HepG2 (cell line): Measurements from ENCODE around the gene LOXL3. TPM values are rescaled to one million over a fixed set of nuclear protein-coding genes. Genes with fewer than 3 reads are reported as not detected.

Experiments used
- AHR ChIP-seq: IDR thresholded peaks from 2 replicates; pipeline ENCODE4 v1.6.1; 2018; ENCODE audit warnings: missing genetic modification reagents, missing compliant biosample characterization
- ATF4 ChIP-seq, 2 experiments: fragments of 450-650 bp in 1 of 2; sonication (generic) in 1 of 2; formaldehyde crosslinking; IDR thresholded peaks; 2 replicates each; pipeline versions ENCODE4 v1.5.0 to v1.8.0; 2020 to 2022; ENCODE audit warnings: mild to moderate bottlenecking in 1 of 2, missing genetic modification reagents in 1 of 2
- BORCS8-MEF2B ChIP-seq: sonication (generic); formaldehyde crosslinking; IDR thresholded peaks from 2 replicates; pipeline ENCODE4 v1.8.0; 2022; ENCODE audit warnings: mild to moderate bottlenecking, missing genetic modification reagents
- CENPX ChIP-seq: sonication (generic); formaldehyde crosslinking; IDR thresholded peaks from 2 replicates; pipeline ENCODE4 v1.9.0; 2021; ENCODE audit warnings: mild to moderate bottlenecking, missing genetic modification reagents, moderate library complexity
- ETV6 ChIP-seq: sonication (generic); formaldehyde crosslinking; conservative IDR thresholded peaks from 2 replicates; pipeline ENCODE4 v1.4.0; 2020; ENCODE audit warnings: missing genetic modification reagents
- IKZF1 ChIP-seq: fragments of 450-650 bp; IDR thresholded peaks from 2 replicates; pipeline ENCODE4 v1.7.1; 2016
- NR1H2 ChIP-seq: sonication (generic); formaldehyde crosslinking; IDR thresholded peaks from 2 replicates; pipeline ENCODE4 v1.8.1; 2022; ENCODE audit warnings: low read depth, missing genetic modification reagents, borderline replicate concordance
- PLRG1 ChIP-seq: fragments of 450-650 bp; conservative IDR thresholded peaks from 2 replicates; pipeline ENCODE4 v1.6.1; 2016
- RFX1 ChIP-seq: fragments of 450-650 bp; IDR thresholded peaks from 2 replicates; pipeline ENCODE4 v1.6.1; 2017
- ZBTB33 ChIP-seq: sonication (generic); formaldehyde crosslinking; IDR thresholded peaks from 2 replicates; pipeline ENCODE4 v1.4.0; 2020; ENCODE audit warnings: missing genetic modification reagents
- ZBTB42 ChIP-seq: sonication (generic); formaldehyde crosslinking; IDR thresholded peaks from 2 replicates; pipeline ENCODE4 v1.5.0; 2020; ENCODE audit warnings: mild to moderate bottlenecking, missing genetic modification reagents
- ZC3H4 ChIP-seq: sonication (generic); formaldehyde crosslinking; IDR thresholded peaks from 2 replicates; pipeline ENCODE4 v1.4.0; 2020; ENCODE audit warnings: missing genetic modification reagents, borderline replicate concordance
- ZKSCAN8 ChIP-seq: IDR thresholded peaks from 2 replicates; pipeline ENCODE4 v1.6.1; 2016; ENCODE audit warnings: borderline replicate concordance, missing genetic modification reagents, missing compliant biosample characterization
- ZNF496 ChIP-seq: sonication (generic); formaldehyde crosslinking; IDR thresholded peaks from 2 replicates; pipeline ENCODE4 v1.8.1; 2023; ENCODE audit warnings: mild to moderate bottlenecking, moderate library complexity, missing genetic modification reagents; ENCODE audit not compliant: insufficient replicate concordance
- ZNF558 ChIP-seq: sonication (generic); formaldehyde crosslinking; IDR thresholded peaks from 2 replicates; pipeline ENCODE4 v1.9.0; 2022; ENCODE audit warnings: mild to moderate bottlenecking, missing genetic modification reagents, borderline replicate concordance
- ZNF577 ChIP-seq: sonication (generic); formaldehyde crosslinking; IDR thresholded peaks from 2 replicates; pipeline ENCODE4 v1.4.0; 2020; ENCODE audit warnings: mild to moderate bottlenecking, low read depth, missing genetic modification reagents, borderline replicate concordance
- ZNF646 ChIP-seq: sonication (generic); formaldehyde crosslinking; IDR thresholded peaks from 2 replicates; pipeline ENCODE4 v1.9.0; 2021; ENCODE audit warnings: mild to moderate bottlenecking, missing genetic modification reagents
- ZNF747 ChIP-seq: sonication (generic); formaldehyde crosslinking; IDR thresholded peaks from 2 replicates; pipeline ENCODE4 v1.8.1; 2023; ENCODE audit warnings: missing genetic modification reagents, mild to moderate bottlenecking, borderline replicate concordance
- ZNF839 ChIP-seq: sonication (generic); formaldehyde crosslinking; IDR thresholded peaks from 2 replicates; pipeline ENCODE4 v1.4.0; 2020; ENCODE audit warnings: missing genetic modification reagents, mild to moderate bottlenecking, borderline replicate concordance
- ZNF841 ChIP-seq: sonication (generic); formaldehyde crosslinking; IDR thresholded peaks from 2 replicates; pipeline ENCODE4 v1.8.1; 2023; ENCODE audit warnings: missing genetic modification reagents, borderline replicate concordance
- ZNF878 ChIP-seq: sonication (generic); formaldehyde crosslinking; IDR thresholded peaks from 2 replicates; pipeline ENCODE4 v1.8.1; 2023; ENCODE audit warnings: mild to moderate bottlenecking, missing genetic modification reagents, moderate library complexity
- polyA plus RNA-seq, 8 experiments: library from polyadenylated mRNA; depleted of rRNA in 3 of 8; stranded (reverse) in 7 of 8; unstranded in 1 of 8; fragments of >200 nt; fragmentation: Illumina TruSeq in 4 of 8; extraction: Trizol in 4 of 8; gene quantifications; 2 replicates each; pipeline versions ENCODE4 v1.2.1 to v1.2.3, GENCODE V29; 2011 to 2016; ENCODE audit warnings: low read depth in 4 of 8, missing spikeins in 1 of 8, mixed read lengths in 1 of 8; ENCODE audit not compliant: insufficient read depth in 1 of 8
- total RNA-seq, 5 experiments: library from RNA; depleted of rRNA; stranded (reverse); fragments of >200 nt; fragmentation: Illumina TruSeq; extraction: Trizol; gene quantifications; 2 replicates each; pipeline ENCODE4 v1.2.3, GENCODE V29; 2016; ENCODE audit warnings: low read depth in 1 of 5

The LOXL3 gene
- total and polyA plus RNA-seq, 2 of the 13 experiments (the other 11 are each of a cell fraction or from before 2014, with no cell fraction given): 0.55 to 6.5 TPM

- no peak for TF ChIP-seq AHR
- TF ChIP-seq ATF4 (CRISPR knock-in tag; IDR thresholded peaks at IDR 0.05): no peak; a peak in 1 of 4 replicates
- peak; percentile 96 for TF ChIP-seq ZNF747
- TF ChIP-seq IKZF1: no peak
- TF ChIP-seq RFX1: no peak
- TF ChIP-seq ZNF558: peak; percentile 87; the same call in 1 of the 2 replicates
- no peak; the same call in 1 of the 2 replicates for TF ChIP-seq NR1H2
- TF ChIP-seq ETV6: peak; percentile 93; the same call in 1 of the 2 replicates
- TF ChIP-seq ZNF496 (CRISPR knock-in tag): no peak
- no peak for TF ChIP-seq ZNF841 (CRISPR knock-in tag)
- TF ChIP-seq ZNF646 (CRISPR knock-in tag): no peak
- no peak for TF ChIP-seq ZNF577 (CRISPR knock-in tag)
- TF ChIP-seq ZC3H4: 0 out of 2 replicates have a peak, but pooled peaks have one; percentile 3
- no peak for TF ChIP-seq ZNF878 (CRISPR knock-in tag)
- no peak for TF ChIP-seq ZKSCAN8 (CRISPR knock-in tag)
- no peak for TF ChIP-seq ZBTB33 (CRISPR knock-in tag)
- no peak for TF ChIP-seq CENPX (CRISPR knock-in tag)
- peak; percentile 71; the same call in 1 of the 2 replicates for TF ChIP-seq BORCS8-MEF2B (CRISPR knock-in tag)
- TF ChIP-seq PLRG1: no peak
- TF ChIP-seq ZBTB42 (CRISPR knock-in tag): peak; percentile 84; the same call in 1 of the 2 replicates
- peak; percentile 18; the same call in 1 of the 2 replicates for TF ChIP-seq ZNF839 (CRISPR knock-in tag)
Measured at GRCh38 chr2:74529357-74530238, 24.1 kb downstream of the LOXL3 start, which contains the start of the genes AUP1 and HTRA2 (continued).
